H1 (cell line): ENCODE data around the gene MYO15A. TPM values are rescaled to one million over a fixed set of nuclear protein-coding genes. Genes with fewer than 3 reads are reported as not detected.

Source experiments
- CTCF ChIA-PET: fragments of 300-600 bp; sonication (Branson Sonifier 250); formaldehyde crosslinking; loops from one replicate; lab custom pipeline; 2021; ENCODE audit not compliant: partially characterized antibody; lab: Charles Lee
- POLR2A ChIA-PET: fragments of 300-600 bp; sonication (Branson Sonifier 250); formaldehyde crosslinking; loops from one replicate; lab custom pipeline; 2021; ENCODE audit warnings: inconsistent platforms; ENCODE audit not compliant: partially characterized antibody; lab: Charles Lee
- DNase-seq, 2 experiments: peaks; one replicate each; pipeline versions ENCODE4 v3.0.0 to v3.0.0-alpha.2; 2010 to 2022; ENCODE audit warnings: low spot score in 2 of 2, low read depth in 1 of 2, mixed read lengths in 1 of 2
- FAIRE-seq: peaks from 2 replicates; lab custom pipeline; 2011; peaks lifted over from hg19 to GRCh38; lab: Jason Lieb, UNC
- H2AFZ ChIP-seq: 2 replicates; pipeline ENCODE4 v1.8.1; 2012; ENCODE audit warnings: low read length, inconsistent platforms
- H2AK5ac ChIP-seq: 2 replicates; pipeline ENCODE4 v1.6.1; 2013; ENCODE audit warnings: low read depth, low read length
- H2BK120ac ChIP-seq: replicated peaks from 2 replicates; pipeline ENCODE3; 2013; ENCODE audit warnings: low read depth, low read length, inconsistent platforms
- H2BK12ac ChIP-seq: 2 replicates; pipeline ENCODE4 v1.6.1; 2013; ENCODE audit warnings: low read depth, low read length
- H2BK15ac ChIP-seq: 2 replicates; pipeline ENCODE4 v1.6.1; 2013; ENCODE audit warnings: low read length
- H2BK20ac ChIP-seq: 2 replicates; pipeline ENCODE4 v1.6.1; 2013; ENCODE audit warnings: low read length
- H2BK5ac ChIP-seq: 2 replicates; pipeline ENCODE4 v1.6.1; 2013; ENCODE audit warnings: low read depth, low read length
- H3K14ac ChIP-seq: 2 replicates; pipeline ENCODE4 v1.6.1; 2013; ENCODE audit warnings: inconsistent platforms; ENCODE audit not compliant: insufficient read length
- H3K18ac ChIP-seq: 2 replicates; pipeline ENCODE4 v1.6.1; 2013; ENCODE audit warnings: low read length; ENCODE audit errors: extremely low read depth
- H3K23ac ChIP-seq: 2 replicates; pipeline ENCODE4 v1.6.1; 2013; ENCODE audit warnings: inconsistent platforms; ENCODE audit not compliant: insufficient read length
- H3K23me2 ChIP-seq: 2 replicates; pipeline ENCODE4 v1.6.1; 2013; ENCODE audit warnings: low read depth, low read length
- H3K27ac ChIP-seq: 2 replicates; pipeline ENCODE4 v1.6.1; 2011; ENCODE audit warnings: low read depth, low read length, inconsistent platforms
- H3K27me3 ChIP-seq, 4 experiments: replicated peaks in 1 of 4; 1 replicate in 1 of 4; 2 replicates in 3 of 4; pipeline versions ENCODE4 v1.6.1 to v1.8.1; 2011 to 2013; ENCODE audit warnings: low read length in 3 of 4, mild to moderate bottlenecking in 3 of 4, inconsistent platforms in 2 of 4, mixed read lengths in 2 of 4, moderate library complexity in 1 of 4; ENCODE audit not compliant: control insufficient read depth in 3 of 4, insufficient read depth in 3 of 4; ENCODE audit errors: extremely low read depth in 1 of 4
- H3K36me3 ChIP-seq, 4 experiments: 2 replicates each; pipeline versions ENCODE4 v1.6.1 to v1.8.1; 2011 to 2013; ENCODE audit warnings: mild to moderate bottlenecking in 4 of 4, low read length in 3 of 4, moderate library complexity in 2 of 4, control low read depth in 1 of 4, inconsistent platforms in 1 of 4; ENCODE audit not compliant: insufficient read depth in 4 of 4, control insufficient read depth in 2 of 4
- H3K4ac ChIP-seq: replicated peaks from 2 replicates; pipeline ENCODE3; 2013; ENCODE audit warnings: low read length, low read depth, mixed read lengths, inconsistent platforms; ENCODE audit not compliant: insufficient read length
- H3K4me1 ChIP-seq, 4 experiments: replicated peaks in 1 of 4; 1 replicate in 1 of 4; 2 replicates in 3 of 4; pipeline versions ENCODE4 v1.6.1 to v1.8.1; 2011 to 2013; ENCODE audit warnings: low read length in 3 of 4, inconsistent platforms in 2 of 4, mixed read lengths in 1 of 4; ENCODE audit not compliant: insufficient read depth in 4 of 4, control insufficient read depth in 3 of 4
- H3K4me2 ChIP-seq, 2 experiments: 2 replicates each; pipeline versions ENCODE4 v1.6.1 to v1.8.1; 2011 to 2013; ENCODE audit warnings: low read depth in 2 of 2, low read length in 2 of 2, control low read depth in 1 of 2, inconsistent platforms in 1 of 2, mild to moderate bottlenecking in 1 of 2; ENCODE audit not compliant: insufficient read depth in 1 of 2
- H3K4me3 ChIP-seq, 4 experiments: fragments of 200-600, 300-600 bp in 1 of 4; sonication (generic), shearing (Covaris generic), sonication (Bioruptor Twin) in 1 of 4; 2 replicates each; pipeline versions ENCODE4 v1.5.1 to v1.8.1; 2011 to 2016; ENCODE audit warnings: low read length in 4 of 4, low read depth in 3 of 4, control low read depth in 2 of 4, inconsistent platforms in 2 of 4, mild to moderate bottlenecking in 2 of 4, mixed read lengths in 1 of 4, moderate library complexity in 1 of 4; ENCODE audit not compliant: insufficient read depth in 2 of 4; ENCODE audit errors: extremely low read depth in 1 of 4
- H3K56ac ChIP-seq: replicated peaks from 2 replicates; pipeline ENCODE3; 2013; ENCODE audit warnings: low read depth, mild to moderate bottlenecking, mixed read lengths, low read length, inconsistent platforms; ENCODE audit not compliant: insufficient read length
- H3K79me1 ChIP-seq: 2 replicates; pipeline ENCODE4 v1.6.1; 2013; ENCODE audit warnings: low read depth, low read length, control low read depth
- H3K79me2 ChIP-seq, 2 experiments: 2 replicates each; pipeline versions ENCODE4 v1.6.1 to v1.8.1; 2012 to 2013; ENCODE audit warnings: low read length in 2 of 2, mild to moderate bottlenecking in 2 of 2, inconsistent platforms in 1 of 2; ENCODE audit not compliant: insufficient read depth in 2 of 2, control insufficient read depth in 1 of 2
- H3K9ac ChIP-seq, 4 experiments: replicated peaks in 1 of 4; 1 replicate in 1 of 4; 2 replicates in 3 of 4; pipeline versions ENCODE4 v1.6.1 to v1.8.1; 2011 to 2013; ENCODE audit warnings: low read depth in 3 of 4, low read length in 3 of 4, control low read depth in 2 of 4, mild to moderate bottlenecking in 2 of 4, moderate library complexity in 2 of 4, inconsistent platforms in 1 of 4; ENCODE audit errors: extremely low read depth in 1 of 4
- H3K9me3 ChIP-seq, 2 experiments: 2 replicates each; pipeline versions ENCODE4 v1.6.1 to v1.8.1; 2012 to 2013; ENCODE audit warnings: mild to moderate bottlenecking in 2 of 2, moderate library complexity in 2 of 2, control low read depth in 1 of 2, inconsistent platforms in 1 of 2, low read depth in 1 of 2, low read length in 1 of 2, mixed read lengths in 1 of 2; ENCODE audit not compliant: insufficient read depth in 2 of 2
- H4K20me1 ChIP-seq, 2 experiments: replicated peaks in 1 of 2; 2 replicates each; pipeline versions ENCODE3 to v1.8.1; 2011 to 2013; ENCODE audit warnings: inconsistent platforms in 2 of 2, low read length in 2 of 2, mild to moderate bottlenecking in 1 of 2; ENCODE audit not compliant: insufficient read depth in 2 of 2, control insufficient read depth in 1 of 2
- H4K5ac ChIP-seq: 2 replicates; pipeline ENCODE4 v1.6.1; 2013; ENCODE audit warnings: low read length, low read depth, mixed read lengths, inconsistent platforms; ENCODE audit not compliant: insufficient read length
- H4K8ac ChIP-seq: 2 replicates; pipeline ENCODE4 v1.8.0; 2013; ENCODE audit warnings: mild to moderate bottlenecking, moderate library complexity, low read length, inconsistent platforms; ENCODE audit not compliant: insufficient read depth; ENCODE audit errors: extremely low read depth
- H4K91ac ChIP-seq: replicated peaks from 2 replicates; pipeline ENCODE3; 2013; ENCODE audit warnings: low read length, mixed read lengths, inconsistent platforms; ENCODE audit not compliant: insufficient read length
- ASH2L ChIP-seq: fragments of 200-600, 300-600 bp; sonication (generic); IDR thresholded peaks from one replicate; pipeline ENCODE4 v1.7.1; 2017; ENCODE audit warnings: low read length
- BCL11A ChIP-seq, 2 experiments: IDR thresholded peaks; one replicate each; pipeline ENCODE4 v1.6.1; 2011; ENCODE audit warnings: low read depth in 2 of 2, low read length in 2 of 2, mild to moderate bottlenecking in 2 of 2
- BRCA1 ChIP-seq: IDR thresholded peaks from 2 replicates; pipeline ENCODE4 v1.6.1; 2012; ENCODE audit warnings: low read depth, low read length, improper control_type of control experiment
- CTBP2 ChIP-seq: IDR thresholded peaks from 2 replicates; pipeline ENCODE4 v1.7.0; 2011; ENCODE audit warnings: borderline replicate concordance, mild to moderate bottlenecking, moderate library complexity, mixed read lengths, low read length; ENCODE audit not compliant: insufficient read depth, insufficient read length
- EZH2 ChIP-seq: fragments of 200-600 bp; sonication (generic); IDR thresholded peaks from 2 replicates; pipeline ENCODE4 v1.7.1; 2012; ENCODE audit warnings: low read depth, mild to moderate bottlenecking, moderate library complexity, low read length, inconsistent platforms; ENCODE audit not compliant: severe bottlenecking
- KDM1A ChIP-seq: fragments of 200-600, 300-600 bp; sonication (generic); IDR thresholded peaks from 2 replicates; pipeline ENCODE4 v1.7.1; 2016; ENCODE audit warnings: mild to moderate bottlenecking, low read length, borderline replicate concordance
- KDM4A ChIP-seq: IDR thresholded peaks from one replicate; pipeline ENCODE4 v1.7.1; 2012; ENCODE audit warnings: low read depth, mild to moderate bottlenecking, moderate library complexity, low read length, inconsistent platforms; ENCODE audit not compliant: severe bottlenecking
- NANOG ChIP-seq: IDR thresholded peaks from 2 replicates; pipeline ENCODE4 v1.6.1; 2011; ENCODE audit warnings: low read length, low read depth, mild to moderate bottlenecking, inconsistent platforms; ENCODE audit not compliant: insufficient read depth, poor library complexity, severe bottlenecking
- NRF1 ChIP-seq: IDR thresholded peaks from 2 replicates; pipeline ENCODE4 v1.6.1; 2011; ENCODE audit warnings: mild to moderate bottlenecking, low read depth, low read length, improper control_type of control experiment
- PHF8 ChIP-seq: fragments of 200-600 bp; sonication (generic); conservative IDR thresholded peaks from 2 replicates; pipeline ENCODE4 v1.7.1; 2012; ENCODE audit warnings: low read depth, mild to moderate bottlenecking, inconsistent platforms, low read length, moderate library complexity
- POLR2A ChIP-seq, 2 experiments: IDR thresholded peaks; 1 replicate in 1 of 2; 2 replicates in 1 of 2; pipeline ENCODE4 v1.6.1; 2011; ENCODE audit warnings: low read depth in 2 of 2, low read length in 2 of 2, mild to moderate bottlenecking in 2 of 2; ENCODE audit errors: control extremely low read depth in 1 of 2
- POLR2AphosphoS5 ChIP-seq: IDR thresholded peaks from 2 replicates; pipeline ENCODE4 v1.6.1; 2011; ENCODE audit warnings: low read depth, low read length
- SIRT6 ChIP-seq: IDR thresholded peaks from one replicate; pipeline ENCODE4 v1.7.1; 2012; ENCODE audit warnings: low read length, inconsistent platforms
- SP2 ChIP-seq: IDR thresholded peaks from 2 replicates; pipeline ENCODE4 v1.6.1; 2012; ENCODE audit warnings: mild to moderate bottlenecking, low read length, inconsistent platforms
- WGBS, 2 experiments: shearing (Covaris generic) in 1 of 2; methylation state at CpG; one replicate each; pipeline versions ENCODE4 v1.1.6 to v1.1.7; 2013 to 2015; ENCODE audit warnings: low lambda C conversion rate in 2 of 2, mixed read lengths in 2 of 2, inconsistent platforms in 1 of 2, low coverage in 1 of 2, missing lambda C conversion rate in 1 of 2; ENCODE audit not compliant: insufficient replicate concordance in 2 of 2, insufficient coverage in 1 of 2, insufficient read length in 1 of 2; ENCODE audit errors: extremely low coverage in 1 of 2, missing lambda C conversion rate in 1 of 2; 5-methylcytosine and 5-hydroxymethylcytosine counted together
- polyA plus RNA-seq, 7 experiments: library from polyadenylated mRNA; depleted of rRNA in 3 of 7; stranded (reverse) in 5 of 7; unstranded in 2 of 7; fragments of >200 nt in 5 of 7; fragments of 200-250 nt in 2 of 7; gene quantifications; 1 replicate in 5 of 7; 2 replicates in 1 of 7; 4 replicates in 1 of 7; pipeline versions ENCODE4 v1.2.1 to v1.2.3, GENCODE V29; 2011 to 2013; ENCODE audit warnings: missing spikeins in 2 of 7, mixed read lengths in 2 of 7
- total RNA-seq: library from RNA; stranded (reverse); fragmentation: NEBNext Ultra II Directional; extraction: Animal tissue kit (Norgen Biotek cat#: 25700); gene quantifications from 2 replicates; pipeline ENCODE4 v1.2.1, GENCODE V29; 2021

The MYO15A gene
- total and polyA plus RNA-seq, 2 of the 8 experiments (the other 6 are each of a cell fraction or from before 2014, with no cell fraction given): 1.6 to 4.2 TPM

- H3K56ac ChIP-seq: no peak overlapping the region
- POLR2A ChIA-PET: interaction anchor here (0.8 to 1.1 kb wide), 2 partner anchors 26 to 47 kb away, joined by 3 read pairs; partner anchors contain the start of gene ALKBH5
- H4K5ac ChIP-seq: no peak overlapping the region
- no peak overlapping the region for H3K9ac ChIP-seq
- peak overlapping the region; percentile 8; the same call in 1 of the 2 replicates for H2AK5ac ChIP-seq
- H3K18ac ChIP-seq: no peak overlapping the region
- H3K79me2 ChIP-seq: no peaks in the 10 kb centered on the region
- no peak overlapping the region for H3K4me2 ChIP-seq
- peak overlapping the region; percentile 22; the same call in 1 of the 2 replicates for H4K8ac ChIP-seq
- peak overlapping the region; percentile 61; the same call in 1 of the 2 replicates for H2BK15ac ChIP-seq
- H3K4ac ChIP-seq: no peak overlapping the region
- H3K23me2 ChIP-seq: no peaks in the 10 kb centered on the region
- H3K9me3 ChIP-seq: no peaks in the 10 kb centered on the region
- no peaks in the 10 kb centered on the region; a peak in 1 of 7 replicates for H3K27me3 ChIP-seq
- no peak overlapping the region for H3K14ac ChIP-seq
- H2BK120ac ChIP-seq: no peak overlapping the region
- no peak overlapping the region for H3K23ac ChIP-seq
- no peak overlapping the region for H4K91ac ChIP-seq
- H2BK5ac ChIP-seq: peak overlapping the region; percentile 52; the same call in 1 of the 2 replicates
- DNase-seq (no peak), FAIRE-seq (no peak)
- no peak overlapping the region for H3K4me3 ChIP-seq
- H3K79me1 ChIP-seq: no peaks in the 10 kb centered on the region
- no peak overlapping the region for H2BK20ac ChIP-seq
- H3K36me3 ChIP-seq: no peaks in the 10 kb centered on the region
- H4K20me1 ChIP-seq: peaks cover 0 to 2% of the 10 kb centered on the region in 2 experiments
- CTCF ChIA-PET: interaction anchor here (0.6 kb wide), 1 partner anchor 69 kb away, joined by 3 read pairs; no protein-coding TSS in a partner anchor
- H2BK12ac ChIP-seq: no peak overlapping the region; the same call in 1 of the 2 replicates
- 88% methylated on average over 19 of the region's 19 CpGs; no CpG with 5 or more reads in 1 of the 2 experiments for WGBS, 2 experiments
- H3K27ac ChIP-seq: no peak overlapping the region
- H3K4me1 ChIP-seq: peaks cover 0 to 6% (median 0%) of the 10 kb centered on the region in 4 experiments; a peak in 2 of 7 replicates
- H2AFZ ChIP-seq: no peak overlapping the region
- TF ChIP-seq CTBP2 (no peak), KDM4A (no peak), ASH2L (no peak), NANOG (no peak), POLR2A (IDR thresholded peaks at IDR 0.05; ENCODE audit: control extremely low read depth in 1 of 2, low read depth in 2 of 2, low read length in 2 of 2) (no peak), BRCA1 (no peak), BCL11A (IDR thresholded peaks at IDR 0.05; ENCODE audit: low read depth in 2 of 2, low read length in 2 of 2) (no peak), SP2 (no peak), SIRT6 (no peak), EZH2 (no peak), PHF8 (no peak), KDM1A (no peak), NRF1 (no peak), POLR2AphosphoS5 (no peak)
Measured at GRCh38 chr17:18136357-18136756, 27.8 kb downstream of the MYO15A start.
